ENCODE data around the gene GAB2.

DNA sequence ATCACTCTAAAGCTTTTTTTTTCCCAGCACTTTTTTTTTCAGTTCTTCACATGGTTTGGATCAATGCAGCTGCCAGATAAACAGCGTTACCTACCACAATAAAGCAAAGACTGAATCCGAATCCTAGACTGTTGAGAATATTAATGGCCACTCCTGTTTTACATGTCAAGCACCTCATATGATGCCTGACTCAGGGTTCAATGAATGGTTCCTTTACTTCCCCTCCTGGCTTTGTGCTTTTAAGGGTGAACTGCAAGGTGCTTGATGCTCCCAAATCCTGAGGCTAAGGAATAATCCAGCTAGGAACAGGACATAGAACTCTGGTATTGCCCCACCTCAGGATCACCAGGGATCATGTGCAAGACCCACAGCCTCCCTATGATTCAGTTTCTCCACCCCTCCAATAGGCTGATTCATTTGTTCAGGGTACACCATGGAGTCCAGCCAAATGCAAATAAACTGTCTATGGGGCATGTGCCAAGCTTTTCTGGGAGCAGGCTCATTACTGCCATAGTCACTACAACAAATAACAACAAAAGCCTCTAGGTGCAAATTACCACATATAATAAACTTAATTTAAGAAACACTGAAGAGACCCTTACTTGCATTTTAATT is 104.3 kb downstream of the GAB2 start:
- TF ChIP-seq CTCF (IDR thresholded peaks at IDR 0.05) (no peak), POLR2A (IDR thresholded peaks at IDR 0.05) (no peak)
